MM.1S (cell line): Measurements from ENCODE around the gene CYS1.

ENCODE experiments used
- DNase-seq: peaks from one replicate; pipeline ENCODE4 v3.0.0-alpha.2; 2015
- H2AFZ ChIP-seq: fragments of 300-600 bp; sonication (generic); 2 replicates; pipeline ENCODE4 v1.6.0; 2016; ENCODE audit warnings: antibody characterized with exemption, low read length
- H3F3A ChIP-seq: fragments of 300-600 bp; sonication (generic); 2 replicates; pipeline ENCODE4 v1.6.1; 2016; ENCODE audit warnings: mild to moderate bottlenecking, antibody characterized with exemption, low read length, moderate library complexity, mixed read lengths; ENCODE audit not compliant: insufficient read depth
- H3K27ac ChIP-seq: fragments of 300-600 bp; sonication (generic); 2 replicates; pipeline ENCODE4 v1.5.1; 2016; ENCODE audit warnings: mild to moderate bottlenecking, low read length
- H3K27me3 ChIP-seq: fragments of 300-600 bp; sonication (generic); replicated peaks from 2 replicates; pipeline ENCODE4 v1.6.0; 2016; ENCODE audit warnings: low read length; ENCODE audit not compliant: insufficient read depth
- H3K36me3 ChIP-seq: fragments of 300-600 bp; sonication (generic); replicated peaks from 2 replicates; pipeline ENCODE4 v1.6.1; 2016; ENCODE audit warnings: mild to moderate bottlenecking, low read length, mixed read lengths; ENCODE audit not compliant: insufficient read depth
- H3K4me1 ChIP-seq: fragments of 300-600 bp; sonication (generic); 2 replicates; pipeline ENCODE4 v1.6.1; 2016; ENCODE audit warnings: low read length, mixed read lengths
- H3K4me2 ChIP-seq: fragments of 300-600 bp; sonication (generic); 2 replicates; pipeline ENCODE4 v1.6.0; 2016; ENCODE audit warnings: low read depth, low read length
- H3K4me3 ChIP-seq: fragments of 300-600 bp; sonication (generic); 2 replicates; pipeline ENCODE4 v1.5.1; 2016; ENCODE audit warnings: low read length, mixed read lengths
- H3K79me2 ChIP-seq: fragments of 300-600 bp; sonication (generic); 2 replicates; pipeline ENCODE4 v1.6.1; 2016; ENCODE audit warnings: mixed run types, low read length, mixed read lengths
- H3K9ac ChIP-seq: fragments of 300-600 bp; sonication (generic); 2 replicates; pipeline ENCODE4 v1.6.1; 2016; ENCODE audit warnings: low read length, mixed read lengths
- H3K9me2 ChIP-seq: fragments of 300-600 bp; sonication (generic); replicated peaks from 2 replicates; pipeline ENCODE4 v1.6.1; 2016; ENCODE audit warnings: mild to moderate bottlenecking, low read length, mixed read lengths; ENCODE audit not compliant: insufficient read depth
- H3K9me3 ChIP-seq: fragments of 300-600 bp; sonication (generic); replicated peaks from 2 replicates; pipeline ENCODE4 v1.6.1; 2016; ENCODE audit warnings: mild to moderate bottlenecking, low read length, mixed read lengths; ENCODE audit not compliant: insufficient read depth
- H4K20me1 ChIP-seq: fragments of 300-600 bp; sonication (generic); 2 replicates; pipeline ENCODE4 v1.6.1; 2016; ENCODE audit warnings: mild to moderate bottlenecking, low read length, moderate library complexity, mixed read lengths; ENCODE audit not compliant: insufficient read depth
- EZH2 ChIP-seq: fragments of 300-600 bp; sonication (generic); optimal IDR thresholded peaks from 2 replicates; pipeline ENCODE3; 2017; ENCODE audit warnings: low read depth, mild to moderate bottlenecking, antibody characterized with exemption, low read length, mixed read lengths
- EZH2phosphoT487 ChIP-seq: fragments of 300-600 bp; sonication (generic); IDR thresholded peaks from 2 replicates; pipeline ENCODE4 v1.6.1; 2018; ENCODE audit warnings: antibody characterized with exemption, low read length
- TF ChIP-seq, protein P1 (sequence below): fragments of 300-600 bp; sonication (generic); IDR thresholded peaks from 2 replicates; pipeline ENCODE4 v1.5.1; 2016; ENCODE audit warnings: antibody characterized with exemption, low read length, mixed read lengths

The CYS1 gene

DNA sequence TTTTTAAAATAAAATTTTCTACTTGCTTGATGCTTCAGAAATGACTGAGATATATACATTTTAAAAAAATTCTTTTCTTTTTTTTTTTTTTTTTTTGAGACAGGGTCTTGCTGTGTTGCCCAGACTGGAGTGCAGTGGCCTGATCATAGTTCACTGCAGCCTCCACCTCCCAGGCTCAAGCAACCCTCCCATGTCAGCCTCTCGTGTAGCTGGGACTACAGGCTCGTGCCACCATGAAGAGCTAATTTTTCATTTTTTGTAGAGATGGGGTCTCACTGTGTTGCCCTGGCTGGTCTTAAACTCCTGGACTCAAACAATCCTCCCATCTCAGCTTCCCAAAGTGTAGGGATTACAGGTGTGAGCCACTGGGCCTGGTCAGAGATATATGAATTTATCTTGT, 12.9 kb downstream of the CYS1 start:
- Histone ChIP-seq H2AFZ (no peak overlapping the region), H3K27me3 (no peaks in the 10 kb centered on the region), H3K4me3 (no peak overlapping the region), H3K79me2 (no peaks in the 10 kb centered on the region), H3F3A (no peaks in the 10 kb centered on the region), H3K9me3 (no peaks in the 10 kb centered on the region), H3K9ac (no peak overlapping the region), H3K4me1 (no peaks in the 10 kb centered on the region), H3K36me3 (no peaks in the 10 kb centered on the region), H3K4me2 (no peak overlapping the region), H4K20me1 (no peaks in the 10 kb centered on the region), H3K27ac (no peak overlapping the region), H3K9me2 (no peaks in the 10 kb centered on the region)
- TF ChIP-seq EZH2 (no peak), EZH2phosphoT487 (no peak)
- TF ChIP-seq, protein P1, sequence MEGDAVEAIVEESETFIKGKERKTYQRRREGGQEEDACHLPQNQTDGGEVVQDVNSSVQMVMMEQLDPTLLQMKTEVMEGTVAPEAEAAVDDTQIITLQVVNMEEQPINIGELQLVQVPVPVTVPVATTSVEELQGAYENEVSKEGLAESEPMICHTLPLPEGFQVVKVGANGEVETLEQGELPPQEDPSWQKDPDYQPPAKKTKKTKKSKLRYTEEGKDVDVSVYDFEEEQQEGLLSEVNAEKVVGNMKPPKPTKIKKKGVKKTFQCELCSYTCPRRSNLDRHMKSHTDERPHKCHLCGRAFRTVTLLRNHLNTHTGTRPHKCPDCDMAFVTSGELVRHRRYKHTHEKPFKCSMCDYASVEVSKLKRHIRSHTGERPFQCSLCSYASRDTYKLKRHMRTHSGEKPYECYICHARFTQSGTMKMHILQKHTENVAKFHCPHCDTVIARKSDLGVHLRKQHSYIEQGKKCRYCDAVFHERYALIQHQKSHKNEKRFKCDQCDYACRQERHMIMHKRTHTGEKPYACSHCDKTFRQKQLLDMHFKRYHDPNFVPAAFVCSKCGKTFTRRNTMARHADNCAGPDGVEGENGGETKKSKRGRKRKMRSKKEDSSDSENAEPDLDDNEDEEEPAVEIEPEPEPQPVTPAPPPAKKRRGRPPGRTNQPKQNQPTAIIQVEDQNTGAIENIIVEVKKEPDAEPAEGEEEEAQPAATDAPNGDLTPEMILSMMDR = no peak
- DNase-seq = no peak

DNA sequence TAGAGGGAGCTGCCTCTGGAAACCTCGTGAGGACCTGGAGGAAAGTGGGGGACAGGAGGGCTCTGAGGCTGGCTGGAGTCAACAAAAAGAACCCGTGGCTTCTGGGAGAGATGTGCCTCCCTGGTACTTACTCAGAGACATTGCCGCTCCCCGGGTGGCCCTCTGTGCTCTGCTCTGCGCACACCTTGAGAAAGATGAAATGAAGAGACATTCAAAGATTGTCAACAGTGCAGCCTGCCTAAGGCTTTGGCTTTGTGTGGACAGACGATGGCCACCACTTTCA, 14.5 kb downstream of the CYS1 start:
- no peaks in the 10 kb centered on the region for H3K79me2 ChIP-seq

DNA sequence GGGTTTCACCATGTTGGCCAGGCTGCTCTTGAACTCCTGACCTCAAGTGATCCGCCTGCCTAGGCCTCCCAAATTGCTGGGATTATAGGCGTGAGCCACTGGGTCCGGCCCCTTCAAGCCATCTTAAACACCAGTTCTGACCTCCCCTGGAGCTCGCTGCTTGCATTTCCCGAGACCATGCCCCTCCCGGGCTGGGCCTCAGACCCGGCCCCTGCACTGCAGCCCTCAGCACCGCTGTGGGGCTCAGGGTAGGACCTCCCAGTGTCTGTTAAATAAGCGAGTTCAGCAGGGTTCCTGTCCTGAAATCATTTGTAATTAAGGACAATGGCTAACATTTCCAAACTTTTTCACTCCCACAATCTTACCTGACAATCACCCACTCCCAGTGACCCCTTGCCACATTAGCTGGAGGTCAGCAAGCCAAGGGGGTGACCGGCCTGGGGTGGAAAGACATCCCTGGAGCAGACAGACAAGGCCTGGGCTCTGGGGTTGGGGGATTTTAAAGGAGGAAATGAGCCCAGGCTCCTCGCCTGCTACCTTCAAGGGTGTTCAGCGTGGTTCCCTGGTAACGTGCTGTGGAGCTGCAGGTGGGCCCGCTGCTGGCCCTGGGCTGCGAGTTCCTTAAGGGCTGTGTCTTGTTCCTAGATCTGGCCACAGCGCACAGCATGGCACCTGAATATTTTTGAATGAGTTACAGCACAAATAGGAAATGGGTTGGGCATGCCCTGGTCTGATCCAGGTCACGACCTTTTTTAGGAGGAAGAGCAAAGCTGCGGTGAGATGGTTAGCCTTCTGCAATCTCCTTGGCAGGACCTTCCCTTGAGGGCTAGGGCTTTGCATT, 15.1 kb downstream of the CYS1 start:
- Histone ChIP-seq H3K36me3 (no peaks in the 10 kb centered on the region), H3K27me3 (no peaks in the 10 kb centered on the region), H3K79me2 (no peaks in the 10 kb centered on the region), H3F3A (no peaks in the 10 kb centered on the region), H3K4me2 (no peak overlapping the region), H4K20me1 (no peaks in the 10 kb centered on the region), H3K27ac (no peak overlapping the region), H2AFZ (no peak overlapping the region), H3K9me2 (no peaks in the 10 kb centered on the region), H3K4me1 (no peaks in the 10 kb centered on the region), H3K9ac (no peak overlapping the region), H3K4me3 (no peak overlapping the region), H3K9me3 (no peaks in the 10 kb centered on the region)
- TF ChIP-seq, protein P1 = no peak
- TF ChIP-seq EZH2phosphoT487 (no peak), EZH2 (no peak)
- DNase-seq = no peak

More for the DNA sequence above, 14.5 kb downstream of the CYS1 start:
- no peak overlapping the region for H2AFZ ChIP-seq
- H3K4me1 ChIP-seq = no peaks in the 10 kb centered on the region
- no peaks in the 10 kb centered on the region for H3F3A ChIP-seq
- H3K4me3 ChIP-seq = no peak overlapping the region
- H3K36me3 ChIP-seq = no peaks in the 10 kb centered on the region
- no peak overlapping the region for H3K27ac ChIP-seq
- no peak overlapping the region for H3K4me2 ChIP-seq
- no peak for TF ChIP-seq EZH2
- TF ChIP-seq, protein P1 = no peak
- TF ChIP-seq EZH2phosphoT487 = no peak
- no peaks in the 10 kb centered on the region for H4K20me1 ChIP-seq
- no peaks in the 10 kb centered on the region for H3K9me3 ChIP-seq
- H3K9me2 ChIP-seq = no peaks in the 10 kb centered on the region
- DNase-seq = no peak
- no peaks in the 10 kb centered on the region for H3K27me3 ChIP-seq
- H3K9ac ChIP-seq = no peak overlapping the region
